GM19035 (cell line): ENCODE data around the gene RCAN2.
A peak's percentile ranks its signal among the peaks of the same experiment; 100 is the strongest.

Source experiments
- ATAC-seq: cut with Tn5 transposase; IDR thresholded peaks from one replicate; pipeline ENCODE4 v1.9.1; 2021; ENCODE audit not compliant: unreplicated experiment

Gene RCAN2

GRCh38 chr6:46491201-46491627, at the start of gene RCAN2:
RCAN2 (minus strand) TSS chr6:46491449.
- peak; percentile 54 for ATAC-seq

GRCh38 chr6:46539866-46540265, 48.6 kb upstream of the RCAN2 start:
- ATAC-seq, result no peak

- ATAC-seq, result no peak
Measured at GRCh38 chr6:46538800-46539480, 47.7 kb upstream of the RCAN2 start.

GRCh38 chr6:46530896-46531295, 39.6 kb upstream of the RCAN2 start:
- ATAC-seq, result no peak

- no peak for ATAC-seq
Measured at GRCh38 chr6:46528961-46529750, 37.9 kb upstream of the RCAN2 start.

GRCh38 chr6:46526607-46527006, 35.4 kb upstream of the RCAN2 start:
- no peak for ATAC-seq

GRCh38 chr6:46525583-46525982, 34.3 kb upstream of the RCAN2 start:
- no peak for ATAC-seq

- ATAC-seq, result no peak
Measured at GRCh38 chr6:46521464-46521971, 30.3 kb upstream of the RCAN2 start.

GRCh38 chr6:46517202-46517601, 26.0 kb upstream of the RCAN2 start:
- no peak for ATAC-seq

- no peak for ATAC-seq
Measured at GRCh38 chr6:46513533-46513932, 22.3 kb upstream of the RCAN2 start.

GRCh38 chr6:46511320-46511719, 20.1 kb upstream of the RCAN2 start:
- ATAC-seq, result no peak

GRCh38 chr6:46510651-46511050, 19.4 kb upstream of the RCAN2 start:
- no peak for ATAC-seq

GRCh38 chr6:46509981-46510510, 18.8 kb upstream of the RCAN2 start:
- ATAC-seq, result no peak

GRCh38 chr6:46509063-46509462, 17.8 kb upstream of the RCAN2 start:
- no peak for ATAC-seq

GRCh38 chr6:46507426-46507825, 16.2 kb upstream of the RCAN2 start:
- no peak for ATAC-seq

- ATAC-seq, result no peak
Measured at GRCh38 chr6:46505693-46506512, 14.7 kb upstream of the RCAN2 start.

- ATAC-seq, result no peak
Measured at GRCh38 chr6:46504242-46504641, 13.0 kb upstream of the RCAN2 start.

GRCh38 chr6:46502486-46503119, 11.4 kb upstream of the RCAN2 start:
- no peak for ATAC-seq

GRCh38 chr6:46501136-46502089, 10.2 kb upstream of the RCAN2 start:
- ATAC-seq, result no peak

GRCh38 chr6:46500382-46500781, 9.1 kb upstream of the RCAN2 start:
- no peak for ATAC-seq
